ENCODE measurements around the gene KRT77.
"Not testable (repeated sequence)": the region's sequence is repeated elsewhere in the genome, so short reads cannot be mapped to it uniquely, and the experiment has no call there.

The KRT77 gene

GRCh38 chr12:52721838-52722470 is 18.6 kb upstream of the KRT77 start:
- no peak for DNase-seq

- DNase-seq, result no peak
Observed at GRCh38 chr12:52720365-52720886, 17.1 kb upstream of the KRT77 start.

- DNase-seq, result no peak
Observed at GRCh38 chr12:52716061-52716460, 12.7 kb upstream of the KRT77 start.

- DNase-seq, result no peak
Observed at GRCh38 chr12:52715416-52715815, 12.1 kb upstream of the KRT77 start.

GRCh38 chr12:52714887-52715281 is 11.6 kb upstream of the KRT77 start:
- no peak for DNase-seq

- DNase-seq, result peak; percentile 72
Observed at GRCh38 chr12:52713960-52714886, 10.9 kb upstream of the KRT77 start.

- DNase-seq, result not testable (repeated sequence)
Observed at GRCh38 chr12:52712122-52712521, 8.8 kb upstream of the KRT77 start.

GRCh38 chr12:52710730-52711129 is 7.4 kb upstream of the KRT77 start:
- no peak for DNase-seq

- DNase-seq, result no peak
Observed at GRCh38 chr12:52708010-52708409, 4.7 kb upstream of the KRT77 start.

GRCh38 chr12:52704464-52704863 is 1.1 kb upstream of the KRT77 start:
- DNase-seq, result no peak

GRCh38 chr12:52703878-52704277 is 554 bp upstream of the KRT77 start:
- no peak for DNase-seq

GRCh38 chr12:52702338-52702737 is 986 bp downstream of the KRT77 start:
- DNase-seq, result no peak

- DNase-seq, result no peak
Observed at GRCh38 chr12:52701281-52701680, 2.0 kb downstream of the KRT77 start.

- DNase-seq, result no peak
Observed at GRCh38 chr12:52699960-52700359, 3.4 kb downstream of the KRT77 start.

- DNase-seq, result no peak
Observed at GRCh38 chr12:52699373-52699772, 4.0 kb downstream of the KRT77 start.

GRCh38 chr12:52698651-52699340 is 4.5 kb downstream of the KRT77 start:
- no peak for DNase-seq

GRCh38 chr12:52697058-52697582 is 6.2 kb downstream of the KRT77 start:
- DNase-seq, result no peak

- no peak for DNase-seq
Observed at GRCh38 chr12:52696588-52696987, 6.7 kb downstream of the KRT77 start.

GRCh38 chr12:52695039-52695438 is 8.3 kb downstream of the KRT77 start:
- no peak for DNase-seq

GRCh38 chr12:52694151-52694550 is 9.2 kb downstream of the KRT77 start:
- DNase-seq, result no peak

GRCh38 chr12:52693261-52693660 is 10.1 kb downstream of the KRT77 start:
- no peak for DNase-seq

GRCh38 chr12:52692254-52692653 is 11.1 kb downstream of the KRT77 start:
- no peak for DNase-seq

- DNase-seq, result no peak
Observed at GRCh38 chr12:52691841-52692150, 11.5 kb downstream of the KRT77 start.
